Vagina (tissue), 2 donors: ENCODE measurements around the gene ENTPD8.

Experiments used
- POLR2A ChIP-seq, 2 donors: fragments of 450-650 bp; IDR thresholded peaks; one replicate each; pipeline ENCODE4 v1.6.1; 2017; ENCODE audit warnings: antibody characterized with exemption in 2 of 2, mild to moderate bottlenecking in 2 of 2, moderate library complexity in 2 of 2
- POLR2AphosphoS5 ChIP-seq, 2 donors: sonication (generic); formaldehyde crosslinking; IDR thresholded peaks; one replicate each; pipeline ENCODE4 v1.9.0; 2017; ENCODE audit warnings: antibody characterized with exemption in 2 of 2, mild to moderate bottlenecking in 2 of 2, low read depth in 1 of 2; ENCODE audit not compliant: insufficient read depth in 1 of 2
- TF ChIP-seq, protein P1 (sequence below), 3 experiments: fragments of 450-650 bp in 2 of 3; fragments of 200-600 bp in 1 of 3; sonication (generic) in 1 of 3; IDR thresholded peaks; one replicate each; pipeline ENCODE4 v1.5.1; 2017 to 2019; ENCODE audit warnings: antibody characterized with exemption in 3 of 3, mild to moderate bottlenecking in 2 of 3, moderate library complexity in 2 of 3

DNA sequence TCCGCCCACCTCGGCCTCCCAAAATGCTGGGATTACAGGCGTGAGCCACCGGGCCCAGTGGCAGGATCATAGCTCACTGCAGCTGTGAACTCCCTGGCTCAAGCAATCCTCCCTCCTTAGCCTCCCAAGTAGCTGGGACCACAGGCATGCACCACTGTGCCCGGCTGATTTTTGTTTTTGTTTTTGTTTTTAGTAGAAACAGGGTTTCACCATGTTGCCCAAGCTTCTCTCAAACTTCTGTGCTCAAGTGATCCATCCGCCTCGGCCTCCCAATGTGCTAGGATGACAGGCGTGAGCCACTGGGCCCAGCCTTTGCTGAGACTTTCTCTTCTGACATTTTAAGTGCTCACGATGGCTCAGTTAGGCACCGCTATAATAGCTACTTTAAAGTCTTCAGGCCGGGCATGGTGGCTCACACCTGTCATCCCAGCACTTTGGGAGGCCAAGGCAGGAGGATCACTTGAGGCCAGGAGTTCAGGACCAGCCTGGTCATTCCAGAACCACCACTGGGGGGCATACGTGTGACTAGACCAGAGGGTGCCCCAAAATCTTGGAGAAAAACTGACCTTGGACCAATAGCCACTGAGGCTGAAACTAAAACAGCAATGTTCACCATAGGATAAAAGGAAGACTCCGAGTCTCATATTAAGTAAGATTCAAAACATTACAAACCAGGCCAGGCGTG is 3.1 kb upstream of the ENTPD8 start:
- TF ChIP-seq POLR2AphosphoS5 (IDR thresholded peaks at IDR 0.05; ENCODE audit: insufficient read depth in 1 of 2, low read depth in 1 of 2): no peak
- TF ChIP-seq, protein P1, sequence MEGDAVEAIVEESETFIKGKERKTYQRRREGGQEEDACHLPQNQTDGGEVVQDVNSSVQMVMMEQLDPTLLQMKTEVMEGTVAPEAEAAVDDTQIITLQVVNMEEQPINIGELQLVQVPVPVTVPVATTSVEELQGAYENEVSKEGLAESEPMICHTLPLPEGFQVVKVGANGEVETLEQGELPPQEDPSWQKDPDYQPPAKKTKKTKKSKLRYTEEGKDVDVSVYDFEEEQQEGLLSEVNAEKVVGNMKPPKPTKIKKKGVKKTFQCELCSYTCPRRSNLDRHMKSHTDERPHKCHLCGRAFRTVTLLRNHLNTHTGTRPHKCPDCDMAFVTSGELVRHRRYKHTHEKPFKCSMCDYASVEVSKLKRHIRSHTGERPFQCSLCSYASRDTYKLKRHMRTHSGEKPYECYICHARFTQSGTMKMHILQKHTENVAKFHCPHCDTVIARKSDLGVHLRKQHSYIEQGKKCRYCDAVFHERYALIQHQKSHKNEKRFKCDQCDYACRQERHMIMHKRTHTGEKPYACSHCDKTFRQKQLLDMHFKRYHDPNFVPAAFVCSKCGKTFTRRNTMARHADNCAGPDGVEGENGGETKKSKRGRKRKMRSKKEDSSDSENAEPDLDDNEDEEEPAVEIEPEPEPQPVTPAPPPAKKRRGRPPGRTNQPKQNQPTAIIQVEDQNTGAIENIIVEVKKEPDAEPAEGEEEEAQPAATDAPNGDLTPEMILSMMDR (IDR thresholded peaks at IDR 0.05): no peak
- no peak for TF ChIP-seq POLR2A (IDR thresholded peaks at IDR 0.05)
